Activated T-helper 2 cell treated with anti-CD3 and anti-CD28 coated beads, Interferon-gamma antibody, Interleukin-2, Interleukin-4, amounts not matched to agents 10 μg/mL and 5 μg/mL and 100 μg/mL, durations not matched to agents 14 hours and 24 hours and 36 hours (primary cell): Measurements from ENCODE around the gene MKRN2. TPM values are rescaled to one million over a fixed set of nuclear protein-coding genes. Genes with fewer than 3 reads are reported as not detected.
A peak's percentile ranks its signal among the peaks of the same experiment; 100 is the strongest.

Experiments used
- DNase-seq: peaks from one replicate; pipeline ENCODE4 v3.0.0; 2021; ENCODE audit warnings: low spot score
- H3K27ac Mint-ChIP-seq: one replicate; pipeline ENCODE4 v1.8.0; 2021; ENCODE audit warnings: mixed read lengths
- H3K27me3 Mint-ChIP-seq: one replicate; pipeline ENCODE4 v1.8.0; 2021; ENCODE audit warnings: low read depth, mixed read lengths
- H3K36me3 Mint-ChIP-seq: one replicate; pipeline ENCODE4 v1.8.0; 2021; ENCODE audit warnings: low read depth, mixed read lengths
- H3K4me1 Mint-ChIP-seq: one replicate; pipeline ENCODE4 v1.8.0; 2021; ENCODE audit warnings: low read depth, mixed read lengths
- H3K4me3 Mint-ChIP-seq: one replicate; pipeline ENCODE4 v1.8.0; 2021; ENCODE audit warnings: low read depth, mild to moderate bottlenecking, moderate library complexity, mixed read lengths
- H3K9me3 Mint-ChIP-seq: one replicate; pipeline ENCODE4 v1.8.0; 2021; ENCODE audit warnings: mixed read lengths
- intact Hi-C: fragments of 100-400 bp; cut with micrococcal nuclease; formaldehyde crosslinking; loops from one replicate; pipeline ENCODE4 v1.15.1; 2023
- total RNA-seq: library from RNA; stranded (reverse); gene quantifications from 2 replicates; pipeline ENCODE4 v1.2.3, GENCODE V29; 2022

MKRN2 gene
- total RNA-seq, 1 donor from 2014 or later, result 24.7 TPM

DNA sequence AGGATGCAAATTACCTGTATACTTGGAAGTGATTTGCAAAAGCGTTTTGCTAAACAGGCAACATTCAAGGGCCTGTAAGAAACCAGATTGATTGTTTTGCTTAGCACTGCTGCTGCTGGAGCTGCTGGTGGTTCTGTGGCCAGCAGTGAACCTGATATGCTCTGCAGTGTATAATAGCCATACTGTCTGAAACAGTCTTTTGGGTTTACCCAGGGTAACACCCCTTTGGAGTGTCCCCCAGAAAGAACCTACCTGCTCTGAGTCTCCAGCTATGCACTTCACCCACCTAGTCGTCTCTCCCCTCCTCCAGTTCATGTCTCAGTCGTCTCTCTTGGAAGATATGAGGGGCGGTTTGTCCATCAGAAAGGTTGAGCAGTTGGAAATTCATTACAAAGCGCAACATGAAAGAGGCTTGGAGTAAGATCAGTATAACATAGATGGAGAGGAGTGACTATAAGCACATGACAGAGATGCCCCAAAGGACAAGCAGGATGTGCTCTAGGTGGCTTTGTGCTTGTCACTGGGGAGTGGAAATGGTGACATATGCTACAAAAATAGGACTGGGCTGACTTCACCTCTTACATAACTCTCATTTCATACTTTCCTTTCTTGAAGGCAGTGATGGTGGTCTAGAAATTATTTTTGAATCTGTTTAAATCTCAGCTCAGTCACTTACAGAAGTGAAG, 3.8 kb downstream of the MKRN2 start:
- DNase-seq, result no peak
- H3K9me3 Mint-ChIP-seq, result peaks cover 10% of the 10 kb centered on the region
- H3K27me3 Mint-ChIP-seq, result no peaks in the 10 kb centered on the region
- intact Hi-C loops, result no loop called here
- peaks cover 37% of the 10 kb centered on the region for H3K4me1 Mint-ChIP-seq
- peaks cover 14% of the 10 kb centered on the region for H3K36me3 Mint-ChIP-seq
- H3K27ac Mint-ChIP-seq, result peak overlapping the region; percentile 9
- H3K4me3 Mint-ChIP-seq, result no peak overlapping the region

DNA sequence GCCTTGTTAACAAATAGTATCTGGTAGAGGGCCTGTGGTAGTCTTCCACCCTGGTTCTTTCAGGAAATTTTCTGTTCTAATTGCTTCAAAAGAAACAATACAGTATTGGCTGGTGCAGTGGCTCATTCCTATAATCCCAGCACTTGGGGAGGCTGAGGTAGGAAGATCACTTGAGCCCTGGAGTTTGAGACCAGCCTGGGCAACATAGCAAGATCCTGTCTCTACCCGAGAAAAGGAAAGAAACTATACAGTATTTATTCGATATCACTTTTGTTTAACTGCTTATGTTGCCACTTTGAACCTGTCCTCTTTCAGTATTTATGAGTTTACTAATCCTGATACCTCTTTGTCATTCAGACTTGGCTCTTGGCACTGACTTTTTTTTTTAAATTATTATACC, 4.5 kb downstream of the MKRN2 start:
- H3K27me3 Mint-ChIP-seq, result no peaks in the 10 kb centered on the region
- DNase-seq, result no peak
- intact Hi-C loops, result no loop called here
- no peak overlapping the region for H3K27ac Mint-ChIP-seq
- H3K4me3 Mint-ChIP-seq, result no peak overlapping the region
- H3K36me3 Mint-ChIP-seq, result peaks cover 19% of the 10 kb centered on the region
- peaks cover 36% of the 10 kb centered on the region for H3K4me1 Mint-ChIP-seq
- peaks cover 15% of the 10 kb centered on the region for H3K9me3 Mint-ChIP-seq

DNA sequence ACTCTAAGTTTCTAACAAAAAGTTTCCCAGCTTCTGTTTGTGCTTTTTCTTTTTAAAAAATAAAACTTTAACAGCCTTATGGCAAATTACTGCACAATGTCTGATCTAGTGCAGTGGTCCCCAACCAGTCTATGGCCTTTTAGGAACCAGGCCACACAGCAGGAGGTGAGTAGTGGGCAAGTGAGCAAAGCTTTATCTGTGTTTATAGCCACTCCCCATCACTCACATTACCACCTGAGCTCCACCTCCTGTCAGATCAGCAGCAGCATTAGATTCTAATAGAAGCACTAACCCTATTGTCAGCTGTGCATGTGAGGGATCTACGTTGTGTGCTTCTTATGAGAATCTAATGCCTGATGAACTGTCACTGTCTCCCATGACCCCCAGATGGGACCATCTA, 5.6 kb downstream of the MKRN2 start:
- H3K4me1 Mint-ChIP-seq, result peaks cover 34% of the 10 kb centered on the region

DNA sequence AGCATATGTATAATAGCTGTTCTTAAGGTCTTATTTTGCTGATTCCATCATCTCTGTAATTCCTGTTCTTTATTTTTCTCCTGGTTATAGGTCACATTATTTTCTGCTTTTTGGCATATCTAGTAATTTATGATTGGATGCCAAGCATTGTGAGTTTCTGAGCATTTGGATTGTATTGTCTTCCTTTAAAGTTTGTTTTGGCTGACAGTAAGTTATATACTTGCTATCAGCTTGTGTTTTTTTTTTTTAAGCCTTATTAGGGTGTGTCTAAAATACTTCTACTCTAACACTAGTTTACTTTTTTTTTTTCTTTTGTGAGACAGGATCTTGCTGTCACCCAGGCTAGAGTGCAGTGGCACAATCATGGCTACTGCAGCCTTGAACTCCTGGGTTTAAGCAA, 10.1 kb downstream of the MKRN2 start:
- no peak overlapping the region for H3K27ac Mint-ChIP-seq
- H3K36me3 Mint-ChIP-seq, result peaks cover 68% of the 10 kb centered on the region

More for the DNA sequence above, 5.6 kb downstream of the MKRN2 start:
- H3K9me3 Mint-ChIP-seq, result peaks cover 22% of the 10 kb centered on the region
- H3K27me3 Mint-ChIP-seq, result no peaks in the 10 kb centered on the region
- DNase-seq, result no peak
- intact Hi-C loops, result no loop called here
- H3K27ac Mint-ChIP-seq, result no peak overlapping the region
- no peak overlapping the region for H3K4me3 Mint-ChIP-seq
- H3K36me3 Mint-ChIP-seq, result peaks cover 28% of the 10 kb centered on the region

DNA sequence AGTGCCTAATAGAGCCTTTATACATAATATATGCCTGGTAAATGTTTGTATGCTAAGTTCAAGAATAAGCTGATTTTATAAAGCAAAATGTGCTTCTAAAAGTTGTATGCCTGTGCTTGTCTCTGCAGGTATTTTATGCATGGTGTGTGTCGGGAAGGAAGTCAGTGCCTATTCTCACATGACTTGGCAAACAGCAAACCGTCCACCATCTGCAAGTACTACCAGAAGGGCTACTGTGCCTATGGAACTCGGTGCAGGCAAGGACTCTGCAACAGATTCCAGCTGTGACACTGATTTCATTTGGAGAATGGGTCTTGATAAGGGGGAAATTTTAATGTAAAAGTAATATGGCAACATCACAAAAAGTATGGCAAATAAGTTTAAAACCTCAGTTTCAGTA, 11.9 kb downstream of the MKRN2 start:
- intact Hi-C loops, result no loop called here
- DNase-seq, result no peak
- no peak overlapping the region for H3K27ac Mint-ChIP-seq

More for the DNA sequence above, 10.1 kb downstream of the MKRN2 start:
- Mint-ChIP-seq H3K9me3 (peaks cover 22% of the 10 kb centered on the region), H3K4me3 (no peak overlapping the region), H3K27me3 (no peaks in the 10 kb centered on the region), H3K4me1 (peaks cover 7% of the 10 kb centered on the region)
- intact Hi-C loops, result no loop called here
- no peak for DNase-seq

DNA sequence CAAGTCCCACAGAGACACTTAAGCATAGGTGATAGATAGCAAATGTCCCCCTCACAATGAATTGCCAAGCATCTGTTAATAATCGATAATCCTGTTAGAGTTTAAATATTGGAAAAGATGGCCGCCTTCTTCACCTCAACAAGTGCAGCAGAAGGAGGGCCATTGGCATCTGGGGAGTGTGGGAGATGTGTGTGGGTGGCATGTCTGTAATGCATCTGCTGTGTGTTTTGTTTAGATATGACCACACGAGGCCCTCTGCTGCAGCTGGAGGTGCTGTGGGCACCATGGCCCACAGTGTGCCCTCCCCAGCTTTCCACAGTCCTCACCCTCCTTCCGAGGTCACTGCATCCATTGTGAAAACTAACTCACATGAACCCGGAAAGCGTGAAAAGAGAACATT, 12.9 kb downstream of the MKRN2 start:
- Mint-ChIP-seq H3K4me1 (peaks cover 4% of the 10 kb centered on the region), H3K27me3 (no peaks in the 10 kb centered on the region), H3K4me3 (no peak overlapping the region), H3K27ac (no peak overlapping the region), H3K9me3 (peaks cover 18% of the 10 kb centered on the region), H3K36me3 (peaks cover 85% of the 10 kb centered on the region)
- no peak for DNase-seq
- intact Hi-C loops, result no loop called here

More for the DNA sequence above, 11.9 kb downstream of the MKRN2 start:
- Mint-ChIP-seq H3K36me3 (peaks cover 79% of the 10 kb centered on the region), H3K9me3 (peaks cover 22% of the 10 kb centered on the region), H3K4me1 (peaks cover 4% of the 10 kb centered on the region), H3K4me3 (no peak overlapping the region), H3K27me3 (no peaks in the 10 kb centered on the region)

DNA sequence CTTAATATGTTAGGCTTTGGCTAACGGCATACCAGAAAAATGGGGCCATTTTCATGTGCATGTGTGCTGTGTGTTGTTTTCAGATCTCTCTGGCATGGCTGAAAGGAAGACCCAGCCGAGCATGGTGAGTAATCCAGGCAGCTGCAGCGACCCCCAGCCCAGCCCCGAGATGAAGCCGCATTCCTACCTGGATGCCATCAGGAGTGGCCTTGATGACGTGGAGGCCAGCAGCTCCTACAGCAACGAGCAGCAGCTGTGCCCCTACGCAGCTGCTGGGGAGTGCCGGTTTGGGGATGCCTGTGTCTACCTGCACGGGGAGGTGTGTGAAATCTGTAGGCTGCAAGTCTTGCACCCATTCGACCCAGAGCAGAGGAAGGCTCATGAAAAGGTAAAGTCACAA, 15.1 kb downstream of the MKRN2 start:
- no peaks in the 10 kb centered on the region for H3K4me1 Mint-ChIP-seq
- no peak for DNase-seq
- no peak overlapping the region for H3K4me3 Mint-ChIP-seq
- H3K9me3 Mint-ChIP-seq, result peaks cover 1% of the 10 kb centered on the region
- intact Hi-C loops, result no loop called here
- no peak overlapping the region for H3K27ac Mint-ChIP-seq
- peaks cover 85% of the 10 kb centered on the region for H3K36me3 Mint-ChIP-seq
- no peaks in the 10 kb centered on the region for H3K27me3 Mint-ChIP-seq

DNA sequence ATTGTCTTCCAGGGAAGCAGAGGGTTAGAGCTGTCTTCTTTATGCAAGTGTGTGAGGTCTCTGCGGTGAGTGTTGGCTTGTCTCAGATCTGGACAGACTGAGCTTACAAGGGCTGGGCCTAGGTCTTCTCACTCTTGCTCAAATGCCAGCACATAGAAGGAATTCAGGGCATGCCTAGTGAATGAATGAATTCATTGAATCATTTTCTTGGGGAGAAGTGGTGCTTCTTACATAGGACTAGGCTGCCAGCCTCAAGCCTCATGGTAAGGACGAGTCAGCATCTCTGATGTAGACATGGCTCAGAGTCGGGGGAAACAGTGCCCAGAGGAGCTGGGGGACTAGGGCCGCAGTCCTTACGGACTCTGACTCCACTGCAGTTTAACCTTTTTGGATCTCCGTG, 17.2 kb downstream of the MKRN2 start:
- Mint-ChIP-seq H3K27me3 (no peaks in the 10 kb centered on the region), H3K36me3 (peaks cover 81% of the 10 kb centered on the region), H3K27ac (no peak overlapping the region), H3K4me1 (peaks cover 3% of the 10 kb centered on the region), H3K9me3 (no peaks in the 10 kb centered on the region), H3K4me3 (no peak overlapping the region)
- intact Hi-C loops, result no loop called here
- no peak for DNase-seq

DNA sequence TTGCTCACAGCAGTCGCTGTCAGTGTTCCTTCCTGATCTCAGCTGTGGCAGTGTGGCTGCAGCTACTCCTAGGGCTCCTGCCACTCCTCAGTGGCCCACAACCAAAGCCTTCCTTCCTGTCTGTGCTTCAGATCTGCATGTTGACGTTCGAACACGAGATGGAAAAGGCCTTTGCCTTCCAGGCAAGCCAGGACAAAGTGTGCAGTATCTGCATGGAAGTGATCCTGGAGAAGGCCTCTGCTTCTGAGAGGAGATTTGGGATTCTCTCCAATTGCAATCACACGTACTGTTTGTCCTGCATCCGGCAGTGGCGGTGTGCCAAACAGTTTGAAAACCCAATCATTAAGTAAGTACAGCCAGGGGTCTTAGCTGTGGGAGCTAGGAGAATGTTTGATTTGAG, 17.8 kb downstream of the MKRN2 start:
- Mint-ChIP-seq H3K9me3 (no peaks in the 10 kb centered on the region), H3K27ac (no peak overlapping the region), H3K27me3 (no peaks in the 10 kb centered on the region), H3K36me3 (peaks cover 83% of the 10 kb centered on the region), H3K4me1 (peaks cover 3% of the 10 kb centered on the region), H3K4me3 (no peak overlapping the region)
- DNase-seq, result no peak
- intact Hi-C loops, result no loop called here

DNA sequence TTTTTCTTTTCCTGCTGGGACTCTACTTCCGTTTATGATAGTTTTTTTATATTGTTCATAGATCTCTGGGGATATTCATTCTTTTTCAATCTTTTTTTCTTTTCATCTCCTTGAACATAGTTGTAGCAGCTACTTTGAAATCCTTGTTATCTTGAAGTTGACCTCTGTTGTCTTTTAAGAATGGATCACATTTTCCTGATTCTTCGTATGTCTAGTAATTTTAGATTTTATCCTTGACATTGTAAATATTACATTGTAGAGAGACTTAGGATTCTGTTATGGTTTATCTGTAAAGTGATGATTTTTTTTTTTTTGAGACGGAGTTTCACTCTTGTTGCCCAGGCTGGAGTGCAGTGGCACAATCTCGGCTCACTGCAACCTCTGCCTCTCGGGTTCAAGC, 20.5 kb downstream of the MKRN2 start:
- Mint-ChIP-seq H3K4me1 (peaks cover 3% of the 10 kb centered on the region), H3K27ac (no peak overlapping the region), H3K9me3 (no peaks in the 10 kb centered on the region), H3K27me3 (no peaks in the 10 kb centered on the region), H3K4me3 (no peak overlapping the region), H3K36me3 (peaks cover 73% of the 10 kb centered on the region)
- no peak for DNase-seq
- intact Hi-C loops, result no loop called here

DNA sequence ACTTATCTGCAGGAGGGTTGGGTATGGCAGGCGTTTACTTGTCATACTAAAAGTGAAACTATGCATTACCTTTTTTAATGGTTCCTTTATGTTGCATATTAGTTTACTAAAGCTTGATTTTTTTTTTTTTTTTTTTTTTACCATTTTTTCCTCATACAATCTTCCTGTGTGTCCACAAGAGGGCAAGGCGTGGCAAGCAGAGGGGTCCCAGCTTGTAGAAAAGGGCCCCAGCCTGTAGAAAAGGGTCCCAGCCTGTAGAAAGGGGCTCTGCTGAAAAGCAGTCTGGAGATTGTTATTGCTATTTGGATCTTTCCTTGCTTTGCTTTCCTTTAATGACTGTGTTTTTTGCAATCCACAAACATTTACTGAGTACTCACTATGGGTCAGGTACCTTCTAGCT, 21.9 kb downstream of the MKRN2 start:
- no peaks in the 10 kb centered on the region for H3K9me3 Mint-ChIP-seq
- H3K36me3 Mint-ChIP-seq, result peaks cover 74% of the 10 kb centered on the region
- no peak overlapping the region for H3K4me3 Mint-ChIP-seq
- H3K27me3 Mint-ChIP-seq, result no peaks in the 10 kb centered on the region
- no peak overlapping the region for H3K27ac Mint-ChIP-seq
- H3K4me1 Mint-ChIP-seq, result peaks cover 3% of the 10 kb centered on the region
- no peak for DNase-seq
- intact Hi-C loops, result no loop called here

DNA sequence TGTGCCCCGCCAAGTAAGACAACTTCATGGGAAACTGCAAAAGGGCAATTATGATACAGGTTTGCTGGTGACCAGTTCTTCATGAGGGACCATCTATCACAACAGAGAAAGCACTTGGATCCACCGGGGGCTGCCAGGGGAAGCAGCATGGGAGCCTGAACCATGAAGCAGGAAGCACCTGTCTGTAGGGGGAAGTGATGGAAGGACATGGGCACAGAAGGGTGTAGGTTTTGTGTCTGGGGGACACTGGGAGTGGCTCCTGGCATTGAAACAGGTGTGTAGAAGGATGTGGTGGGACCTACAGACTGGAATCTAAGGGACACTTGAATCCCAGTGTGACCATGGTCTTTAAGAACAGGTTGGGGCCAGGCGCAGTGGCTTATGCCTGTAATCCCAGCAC, 22.6 kb downstream of the MKRN2 start:
- peaks cover 74% of the 10 kb centered on the region for H3K36me3 Mint-ChIP-seq
- no peak overlapping the region for H3K4me3 Mint-ChIP-seq
- DNase-seq, result no peak
- peak overlapping the region; percentile 29 for H3K27ac Mint-ChIP-seq
- intact Hi-C loops, result no loop called here
- H3K9me3 Mint-ChIP-seq, result no peaks in the 10 kb centered on the region
- H3K4me1 Mint-ChIP-seq, result peaks cover 3% of the 10 kb centered on the region
- no peaks in the 10 kb centered on the region for H3K27me3 Mint-ChIP-seq

DNA sequence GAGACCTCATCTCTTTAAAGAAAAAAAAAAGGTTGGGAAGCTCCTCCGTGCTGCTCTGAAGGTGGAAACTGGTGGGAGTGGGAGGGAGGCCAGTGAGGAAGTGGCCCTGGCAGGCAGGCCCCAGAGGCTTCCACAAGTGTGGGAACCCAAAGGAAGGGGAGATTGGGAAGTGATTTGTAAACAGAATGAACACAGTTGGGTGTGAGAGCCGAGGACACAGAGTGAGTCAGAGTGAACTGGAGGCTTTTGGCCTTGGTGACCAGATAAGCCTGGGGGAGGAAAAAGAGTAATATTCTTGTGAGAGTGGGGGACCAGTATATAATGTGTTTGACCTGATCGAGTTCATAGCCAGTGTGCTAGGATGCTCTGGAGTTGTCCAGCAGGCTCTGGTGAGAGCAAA, 23.0 kb downstream of the MKRN2 start:
- Mint-ChIP-seq H3K4me3 (no peak overlapping the region), H3K36me3 (peaks cover 74% of the 10 kb centered on the region), H3K27me3 (no peaks in the 10 kb centered on the region), H3K27ac (peak overlapping the region; percentile 14), H3K9me3 (no peaks in the 10 kb centered on the region), H3K4me1 (peaks cover 3% of the 10 kb centered on the region)
- no peak for DNase-seq
- intact Hi-C loops, result no loop called here

DNA sequence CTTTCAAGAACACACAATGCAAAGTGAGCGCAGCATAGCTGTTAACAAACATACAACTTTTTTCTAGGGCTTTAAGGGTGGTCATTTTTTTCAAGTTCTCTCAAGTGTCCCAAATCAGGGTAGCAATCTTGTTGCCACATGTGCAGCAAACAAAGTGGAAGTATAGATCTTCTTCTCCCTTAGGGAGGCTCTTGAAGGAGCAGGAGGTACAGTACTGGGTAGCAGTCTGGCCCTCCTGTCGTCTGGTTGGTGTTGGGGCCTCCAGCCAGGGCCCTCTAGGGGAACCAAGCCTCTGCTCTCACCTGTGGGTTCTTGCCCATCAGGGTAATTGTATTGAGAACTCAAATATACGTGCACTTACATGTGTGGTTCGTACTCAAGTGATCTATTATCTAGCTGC, 25.8 kb downstream of the MKRN2 start:
- Mint-ChIP-seq H3K27ac (no peak overlapping the region), H3K4me1 (peaks cover 3% of the 10 kb centered on the region)

More for the DNA sequence above, 25.8 kb downstream of the MKRN2 start:
- peaks cover 68% of the 10 kb centered on the region for H3K36me3 Mint-ChIP-seq
- intact Hi-C loops, result no loop called here
- H3K4me3 Mint-ChIP-seq, result no peak overlapping the region
- H3K27me3 Mint-ChIP-seq, result no peaks in the 10 kb centered on the region
- no peaks in the 10 kb centered on the region for H3K9me3 Mint-ChIP-seq
- DNase-seq, result no peak
